Smooth muscle cell (in vitro differentiated cells): Measurements from ENCODE around the gene YBX3. TPM values are rescaled to one million over a fixed set of nuclear protein-coding genes. Genes with fewer than 3 reads are reported as not detected.

Experiments
- DNase-seq: peaks from one replicate; lab custom pipeline; 2025; ENCODE audit not compliant: unreplicated experiment; lab: John Stamatoyannopoulos, UW
- H2AFZ ChIP-seq: fragments of 200-600 bp; sonication (generic); 2 replicates; pipeline ENCODE4 v1.6.0; 2016; ENCODE audit warnings: antibody characterized with exemption, low read depth, mild to moderate bottlenecking
- H3F3A ChIP-seq: fragments of 200-600 bp; sonication (generic); 2 replicates; pipeline ENCODE4 v1.6.0; 2017; ENCODE audit warnings: antibody characterized with exemption, low read depth
- H3K27ac ChIP-seq: fragments of 200-600 bp; sonication (generic); 2 replicates; pipeline ENCODE4 v1.5.1; 2016; ENCODE audit warnings: low read depth, mild to moderate bottlenecking
- H3K27me3 ChIP-seq: fragments of 200-600 bp; sonication (generic); 2 replicates; pipeline ENCODE4 v1.6.1; 2016; ENCODE audit warnings: low read depth, mild to moderate bottlenecking
- H3K36me3 ChIP-seq: fragments of 200-600 bp; sonication (generic); 2 replicates; pipeline ENCODE4 v1.5.1; 2016; ENCODE audit warnings: low read depth
- H3K4me1 ChIP-seq: fragments of 200-600 bp; sonication (generic); 2 replicates; pipeline ENCODE4 v1.5.1; 2016; ENCODE audit warnings: low read depth
- H3K4me2 ChIP-seq: fragments of 200-600 bp; sonication (generic); 2 replicates; pipeline ENCODE4 v1.6.0; 2016; ENCODE audit warnings: mild to moderate bottlenecking
- H3K4me3 ChIP-seq: fragments of 200-600 bp; sonication (generic); 2 replicates; pipeline ENCODE4 v1.5.1; 2016; ENCODE audit warnings: mild to moderate bottlenecking
- H3K79me2 ChIP-seq: fragments of 200-600 bp; sonication (generic); 2 replicates; pipeline ENCODE4 v1.6.0; 2016; ENCODE audit warnings: low read depth, mild to moderate bottlenecking
- H3K9ac ChIP-seq: fragments of 200-600 bp; sonication (generic); 2 replicates; pipeline ENCODE4 v1.6.0; 2016; ENCODE audit warnings: low read depth
- H3K9me3 ChIP-seq: fragments of 200-600 bp; sonication (generic); replicated peaks from 2 replicates; pipeline ENCODE4 v1.5.1; 2016; ENCODE audit warnings: low read depth
- H4K20me1 ChIP-seq: fragments of 200-600 bp; sonication (generic); 2 replicates; pipeline ENCODE4 v1.6.0; 2016; ENCODE audit warnings: low read depth
- WGBS: methylation state at CpG from one replicate; pipeline ENCODE4 v1.1.7; 2016; ENCODE audit warnings: low lambda C conversion rate; 5-methylcytosine and 5-hydroxymethylcytosine counted together
- polyA plus RNA-seq: library from polyadenylated mRNA; unstranded; fragments of >200 nt; fragmentation: Nextera tagmentation; extraction: Ambion mirVana; gene quantifications from 2 replicates; pipeline ENCODE4 v1.2.1, GENCODE V29; 2016
- total RNA-seq: library from RNA; depleted of rRNA; stranded (reverse); fragments of >200 nt; gene quantifications from 2 replicates; pipeline ENCODE4 v1.2.3, GENCODE V29; 2014
- TF ChIP-seq, protein P1 (sequence below): fragments of 200-600 bp; sonication (generic); IDR thresholded peaks from 2 replicates; pipeline ENCODE4 v1.5.1; 2017; ENCODE audit warnings: borderline replicate concordance, mild to moderate bottlenecking, antibody characterized with exemption; ENCODE audit not compliant: insufficient read depth, poor library complexity, severe bottlenecking

YBX3 gene
- total and polyA plus RNA-seq, 2 experiments from 2014 or later: 129 to 188 TPM

DNA sequence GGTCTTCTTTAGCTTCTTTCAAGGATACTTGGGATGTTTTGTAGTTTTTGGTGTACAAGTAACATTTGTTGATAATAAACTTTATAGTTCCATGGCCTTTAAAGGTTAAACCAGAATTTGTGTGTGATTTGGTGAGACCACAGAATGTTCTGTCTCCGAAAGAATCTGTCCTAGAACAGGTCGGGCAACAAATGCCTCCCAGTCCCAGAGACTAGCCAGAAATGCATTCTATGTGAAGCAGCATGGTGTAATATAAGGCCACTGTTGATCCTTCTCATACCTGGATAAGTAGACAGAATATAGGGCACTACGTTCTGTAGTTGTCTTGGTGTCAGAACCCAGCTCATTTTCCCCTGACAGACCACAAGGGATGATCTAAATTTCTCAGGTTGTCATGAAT lies 59.3 kb downstream of the YBX3 start:
- TF ChIP-seq, protein P1, sequence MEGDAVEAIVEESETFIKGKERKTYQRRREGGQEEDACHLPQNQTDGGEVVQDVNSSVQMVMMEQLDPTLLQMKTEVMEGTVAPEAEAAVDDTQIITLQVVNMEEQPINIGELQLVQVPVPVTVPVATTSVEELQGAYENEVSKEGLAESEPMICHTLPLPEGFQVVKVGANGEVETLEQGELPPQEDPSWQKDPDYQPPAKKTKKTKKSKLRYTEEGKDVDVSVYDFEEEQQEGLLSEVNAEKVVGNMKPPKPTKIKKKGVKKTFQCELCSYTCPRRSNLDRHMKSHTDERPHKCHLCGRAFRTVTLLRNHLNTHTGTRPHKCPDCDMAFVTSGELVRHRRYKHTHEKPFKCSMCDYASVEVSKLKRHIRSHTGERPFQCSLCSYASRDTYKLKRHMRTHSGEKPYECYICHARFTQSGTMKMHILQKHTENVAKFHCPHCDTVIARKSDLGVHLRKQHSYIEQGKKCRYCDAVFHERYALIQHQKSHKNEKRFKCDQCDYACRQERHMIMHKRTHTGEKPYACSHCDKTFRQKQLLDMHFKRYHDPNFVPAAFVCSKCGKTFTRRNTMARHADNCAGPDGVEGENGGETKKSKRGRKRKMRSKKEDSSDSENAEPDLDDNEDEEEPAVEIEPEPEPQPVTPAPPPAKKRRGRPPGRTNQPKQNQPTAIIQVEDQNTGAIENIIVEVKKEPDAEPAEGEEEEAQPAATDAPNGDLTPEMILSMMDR: no peak
- no peak overlapping the region for H3K9ac ChIP-seq
- H3K9me3 ChIP-seq: no peaks in the 10 kb centered on the region

DNA sequence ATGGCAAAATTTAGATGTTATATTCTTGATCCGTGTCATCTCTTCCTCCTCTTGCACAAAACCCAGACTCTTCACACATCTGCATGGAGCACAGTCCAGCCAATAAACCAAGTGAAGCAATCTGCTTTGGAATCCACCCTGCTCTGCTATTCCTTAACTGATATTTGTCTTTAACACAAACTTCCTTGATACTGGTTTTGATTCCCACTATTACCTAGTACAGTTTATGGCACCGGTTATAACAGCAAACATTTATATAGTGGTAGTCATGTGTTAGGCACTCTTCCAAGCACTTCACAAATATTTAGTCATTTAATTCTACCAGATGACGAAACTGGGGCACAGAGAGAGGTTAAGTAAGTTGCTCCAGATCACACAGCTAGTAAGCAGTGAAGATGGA lies 61.8 kb downstream of the YBX3 start:
- TF ChIP-seq, protein P1: no peak
- no peaks in the 10 kb centered on the region for H3F3A ChIP-seq
- DNase-seq: no peak

More for the DNA sequence above, 59.3 kb downstream of the YBX3 start:
- Histone ChIP-seq H3K4me2 (no peak overlapping the region), H3K4me1 (no peaks in the 10 kb centered on the region), H3K27me3 (no peaks in the 10 kb centered on the region), H3F3A (no peaks in the 10 kb centered on the region), H3K36me3 (no peaks in the 10 kb centered on the region), H3K27ac (no peak overlapping the region), H4K20me1 (no peaks in the 10 kb centered on the region), H3K4me3 (no peak overlapping the region), H3K79me2 (no peaks in the 10 kb centered on the region), H2AFZ (no peak overlapping the region)
- 70% methylated on average over 3 of the region's 3 CpGs for WGBS
- DNase-seq: no peak

DNA sequence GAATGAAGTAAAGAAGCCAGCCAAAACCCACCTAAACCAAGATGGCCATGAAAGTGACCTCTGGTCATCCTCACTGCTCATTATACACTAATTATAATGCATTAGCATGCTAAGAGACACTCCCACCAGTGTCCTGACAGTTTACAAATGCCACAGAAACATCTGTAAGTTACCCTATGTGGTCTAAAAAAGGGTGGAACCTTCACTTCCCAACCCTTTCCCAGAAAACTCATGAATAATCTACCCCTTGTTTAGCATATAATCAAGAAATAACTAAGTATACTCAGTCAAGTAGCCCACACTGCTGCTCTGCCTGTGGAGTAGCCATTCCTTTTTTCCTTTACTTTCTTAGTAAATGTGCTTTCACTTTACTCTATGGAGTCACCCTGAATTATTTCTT lies 69.1 kb downstream of the YBX3 start:
- no peak overlapping the region for H2AFZ ChIP-seq
- H3K4me3 ChIP-seq: no peak overlapping the region
- H3K9ac ChIP-seq: no peak overlapping the region
- no peaks in the 10 kb centered on the region for H4K20me1 ChIP-seq
- no peaks in the 10 kb centered on the region for H3K36me3 ChIP-seq
- H3K79me2 ChIP-seq: no peaks in the 10 kb centered on the region
- no peaks in the 10 kb centered on the region for H3K4me1 ChIP-seq
- DNase-seq: no peak
- H3K9me3 ChIP-seq: no peaks in the 10 kb centered on the region
- no peaks in the 10 kb centered on the region for H3K27me3 ChIP-seq
- H3K4me2 ChIP-seq: no peak overlapping the region
- H3F3A ChIP-seq: no peaks in the 10 kb centered on the region
- no peak overlapping the region for H3K27ac ChIP-seq
- TF ChIP-seq, protein P1: no peak

More for the DNA sequence above, 61.8 kb downstream of the YBX3 start:
- no peak overlapping the region for H2AFZ ChIP-seq
- H3K79me2 ChIP-seq: no peaks in the 10 kb centered on the region
- H3K27ac ChIP-seq: no peak overlapping the region
- no peak overlapping the region for H3K9ac ChIP-seq
- H3K36me3 ChIP-seq: no peaks in the 10 kb centered on the region
- no peak overlapping the region for H3K4me2 ChIP-seq
- no peak overlapping the region for H3K4me3 ChIP-seq
- H3K27me3 ChIP-seq: no peaks in the 10 kb centered on the region
- WGBS: 90% methylated on average over 3 of the region's 3 CpGs
- H4K20me1 ChIP-seq: no peaks in the 10 kb centered on the region
- H3K9me3 ChIP-seq: no peaks in the 10 kb centered on the region
- no peaks in the 10 kb centered on the region for H3K4me1 ChIP-seq

DNA sequence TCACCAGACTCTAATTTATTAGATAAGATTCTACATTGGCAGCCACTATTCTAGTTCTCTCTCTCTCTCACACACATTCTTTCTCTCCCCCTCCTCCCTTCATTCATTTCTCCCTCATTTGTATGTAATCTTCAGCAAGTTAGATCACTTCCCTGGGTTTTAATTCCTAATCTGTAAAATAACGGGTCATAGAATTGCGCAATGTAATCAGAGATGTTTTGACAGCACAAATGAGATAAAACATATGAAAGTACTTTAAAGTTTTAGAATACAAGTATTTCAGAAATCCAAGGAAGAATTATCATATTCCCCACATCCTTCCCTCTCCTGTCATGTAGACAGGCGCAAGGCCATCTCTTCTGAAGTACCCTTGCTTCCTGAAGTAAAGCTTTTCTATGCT lies 70.9 kb downstream of the YBX3 start:
- H3K36me3 ChIP-seq: no peaks in the 10 kb centered on the region
- TF ChIP-seq, protein P1: no peak
- H3K9ac ChIP-seq: no peak overlapping the region
- no peaks in the 10 kb centered on the region for H3K4me1 ChIP-seq
- H3F3A ChIP-seq: no peaks in the 10 kb centered on the region
- H3K4me3 ChIP-seq: no peak overlapping the region
- H3K9me3 ChIP-seq: no peaks in the 10 kb centered on the region
- no peak overlapping the region for H2AFZ ChIP-seq
- no peak overlapping the region for H3K4me2 ChIP-seq
- no peak overlapping the region for H3K27ac ChIP-seq
- H3K27me3 ChIP-seq: no peaks in the 10 kb centered on the region
- DNase-seq: no peak
- no peaks in the 10 kb centered on the region for H4K20me1 ChIP-seq
- H3K79me2 ChIP-seq: no peaks in the 10 kb centered on the region
- 79% methylated on average over 3 of the region's 3 CpGs for WGBS
